Thyroid gland (tissue), 4 donors: ENCODE data around the gene ANKRD33B. TPM values are rescaled to one million over a fixed set of nuclear protein-coding genes. Genes with fewer than 3 reads are reported as not detected.

Experiments used
- DNase-seq, 2 donors: peaks; one replicate each; pipeline ENCODE4 v3.0.0-alpha.2; 2019
- H3K27ac ChIP-seq, 3 donors: fragments of 200-600 bp; sonication (generic); 1 replicate in 2 of 3; 2 replicates in 1 of 3; pipeline ENCODE4 v1.5.1; 2016 to 2019; ENCODE audit warnings: mild to moderate bottlenecking in 1 of 3, moderate library complexity in 1 of 3
- H3K27me3 ChIP-seq: fragments of 200-600 bp; sonication (generic); one replicate; pipeline ENCODE4 v1.5.1; 2019
- H3K36me3 ChIP-seq, 2 donors: fragments of 200-600 bp; sonication (generic); one replicate each; pipeline ENCODE4 v1.5.1; 2016 to 2019
- H3K4me1 ChIP-seq, 2 donors: fragments of 200-600 bp; sonication (generic); one replicate each; pipeline ENCODE4 v1.5.1; 2017 to 2019
- H3K4me3 ChIP-seq, 3 donors: fragments of 200-600 bp; sonication (generic); replicated peaks in 1 of 3; 1 replicate in 2 of 3; 2 replicates in 1 of 3; pipeline ENCODE4 v1.5.1; 2016; ENCODE audit warnings: mild to moderate bottlenecking in 1 of 3
- H3K9me3 ChIP-seq: fragments of 200-600 bp; sonication (generic); one replicate; pipeline ENCODE4 v1.5.1; 2017
- CTCF ChIP-seq, 6 experiments: fragments of 200-600 bp in 3 of 6; fragments of 450-650 bp in 3 of 6; sonication (generic) in 3 of 6; IDR thresholded peaks; one replicate each; pipeline ENCODE4 v1.5.1; 2016 to 2019; ENCODE audit warnings: antibody characterized with exemption in 6 of 6, mild to moderate bottlenecking in 2 of 6, inconsistent platforms in 1 of 6, moderate library complexity in 1 of 6
- POLR2A ChIP-seq, 2 donors: fragments of 450-650 bp; IDR thresholded peaks; one replicate each; pipeline ENCODE4 v1.6.1; 2017; ENCODE audit warnings: antibody characterized with exemption in 2 of 2, mild to moderate bottlenecking in 2 of 2, moderate library complexity in 1 of 2
- WGBS, 2 donors: methylation state at CpG; one replicate each; pipeline ENCODE4 v1.1.5; 2017; 5-methylcytosine and 5-hydroxymethylcytosine counted together
- intact Hi-C: fragments of 100-400 bp; cut with DNase I; formaldehyde crosslinking; loops from one replicate; pipeline ENCODE4 v1.15.1; 2023
- total RNA-seq, 4 donors: library from RNA; depleted of rRNA; stranded (reverse); fragments of >200 nt; gene quantifications; one replicate each; pipeline ENCODE4 v1.2.3, GENCODE V29; 2016

Gene ANKRD33B
- total RNA-seq, 4 donors from 2014 or later: 0.67 to 1.6 (median 1.1) TPM

- DNase-seq: no peak
- no peaks in the 10 kb centered on the region for H3K9me3 ChIP-seq
- H3K36me3 ChIP-seq: peaks cover 31 to 46% of the 10 kb centered on the region in 2 donors
- intact Hi-C loops: no loop called here
- H3K4me1 ChIP-seq: no peaks in the 10 kb centered on the region
- 95 to 97% methylated on average over 14 of the region's 15 CpGs for WGBS, 2 donors
- no peak overlapping the region for H3K4me3 ChIP-seq
- H3K27me3 ChIP-seq: no peaks in the 10 kb centered on the region
- no peak overlapping the region for H3K27ac ChIP-seq
- TF ChIP-seq CTCF (IDR thresholded peaks at IDR 0.05) (no peak), POLR2A (IDR thresholded peaks at IDR 0.05) (no peak)
These were observed 115.6 kb downstream of the ANKRD33B start for GRCh38 chr5:10679336-10679988.

GRCh38 chr5:10680876-10681481, 117.1 kb downstream of the ANKRD33B start:
- H3K4me1 ChIP-seq: no peaks in the 10 kb centered on the region
- H3K4me3 ChIP-seq: no peak overlapping the region
- TF ChIP-seq CTCF (IDR thresholded peaks at IDR 0.05) (no peak), POLR2A (IDR thresholded peaks at IDR 0.05) (no peak)
- WGBS, 2 donors: 93 to 95% methylated on average over 11 to 17 of the region's 17 CpGs
- H3K9me3 ChIP-seq: no peaks in the 10 kb centered on the region
- H3K27ac ChIP-seq: no peak overlapping the region
- intact Hi-C loops: loop anchor here (10.0 kb wide), 1 partner anchor 174 kb away; no protein-coding TSS in a partner anchor
- no peaks in the 10 kb centered on the region for H3K27me3 ChIP-seq
- no peak for DNase-seq
- H3K36me3 ChIP-seq: peaks cover 31 to 46% of the 10 kb centered on the region in 2 donors

GRCh38 chr5:10681731-10682679, 118.1 kb downstream of the ANKRD33B start:
- Histone ChIP-seq H3K36me3 (peaks cover 31 to 46% of the 10 kb centered on the region in 2 donors), H3K4me1 (no peaks in the 10 kb centered on the region), H3K27me3 (no peaks in the 10 kb centered on the region), H3K27ac (no peak overlapping the region), H3K9me3 (no peaks in the 10 kb centered on the region), H3K4me3 (no peak overlapping the region)
- no peak for DNase-seq
- intact Hi-C loops: loop anchor here (10.0 kb wide), 1 partner anchor 173 kb away; no protein-coding TSS in a partner anchor
- TF ChIP-seq CTCF (IDR thresholded peaks at IDR 0.05) (no peak), POLR2A (IDR thresholded peaks at IDR 0.05) (no peak)
- 85 to 95% methylated on average over 20 of the region's 22 CpGs for WGBS, 2 donors

GRCh38 chr5:10682801-10683525, 119.1 kb downstream of the ANKRD33B start:
- no peaks in the 10 kb centered on the region for H3K4me1 ChIP-seq
- TF ChIP-seq CTCF (IDR thresholded peaks at IDR 0.05): no peak
- TF ChIP-seq POLR2A (IDR thresholded peaks at IDR 0.05): no peak
- WGBS, 2 donors: 97% methylated on average over 13 to 16 of the region's 16 CpGs
- no peak for DNase-seq
- intact Hi-C loops: loop anchor here (10.0 kb wide), 1 partner anchor 172 kb away; no protein-coding TSS in a partner anchor
- H3K27ac ChIP-seq: no peak overlapping the region
- no peaks in the 10 kb centered on the region for H3K9me3 ChIP-seq
- no peak overlapping the region for H3K4me3 ChIP-seq
- H3K27me3 ChIP-seq: no peaks in the 10 kb centered on the region
- H3K36me3 ChIP-seq: peaks cover 26 to 41% of the 10 kb centered on the region in 2 donors
